Tibial artery (tissue), 4 donors: ENCODE measurements around the gene SLC9A9.

Experiments used
- DNase-seq, 2 donors: peaks; one replicate each; pipeline ENCODE4 v3.0.0-alpha.2; 2019
- H3K27ac ChIP-seq, 2 donors: fragments of 200-600 bp; sonication (generic) in 1 of 2; 1 replicate in 1 of 2; 2 replicates in 1 of 2; pipeline ENCODE4 v1.5.1; 2018 to 2019; ENCODE audit warnings: mild to moderate bottlenecking in 1 of 2
- H3K27me3 ChIP-seq, 2 donors: fragments of 200-600 bp; sonication (generic) in 1 of 2; one replicate each; pipeline versions ENCODE4 v1.5.1 to v1.6.0; 2016 to 2019
- H3K36me3 ChIP-seq, 3 donors: fragments of 200-600 bp; sonication (generic) in 2 of 3; one replicate each; pipeline ENCODE4 v1.5.1; 2016 to 2019; ENCODE audit warnings: mild to moderate bottlenecking in 2 of 3
- H3K4me1 ChIP-seq, 4 donors: fragments of 200-600 bp; sonication (generic) in 2 of 4; 1 replicate in 3 of 4; 2 replicates in 1 of 4; pipeline ENCODE4 v1.5.1; 2016 to 2019
- H3K4me3 ChIP-seq, 2 donors: fragments of 200-600 bp; sonication (generic) in 1 of 2; 1 replicate in 1 of 2; 2 replicates in 1 of 2; pipeline ENCODE4 v1.5.1; 2018 to 2019; ENCODE audit warnings: mild to moderate bottlenecking in 2 of 2
- H3K9me3 ChIP-seq, 3 donors: fragments of 200-600 bp; sonication (generic) in 1 of 3; one replicate each; pipeline ENCODE4 v1.5.1; 2016 to 2019
- CTCF ChIP-seq, 2 experiments: fragments of 200-600 bp in 1 of 2; fragments of 450-650 bp in 1 of 2; IDR thresholded peaks; one replicate each; pipeline ENCODE4 v1.5.1; 2017 to 2019; ENCODE audit warnings: antibody characterized with exemption in 2 of 2, mild to moderate bottlenecking in 1 of 2, moderate library complexity in 1 of 2
- intact Hi-C: fragments of 100-400 bp; cut with DNase I; formaldehyde crosslinking; loops from one replicate; pipeline ENCODE4 v1.15.0; 2023; ENCODE audit warnings: low total_unique reads

Gene SLC9A9

GRCh38 chr3:143445118-143445517 is 403.1 kb downstream of the SLC9A9 start:
- Histone ChIP-seq H3K36me3 (no peaks in the 10 kb centered on the region), H3K9me3 (no peaks in the 10 kb centered on the region), H3K4me1 (peaks cover 0 to 9% (median 0%) of the 10 kb centered on the region in 4 donors), H3K27ac (no peak overlapping the region), H3K4me3 (no peak overlapping the region), H3K27me3 (no peaks in the 10 kb centered on the region)
- intact Hi-C loops, result no loop called here
- no peak for DNase-seq
- no peak for TF ChIP-seq CTCF (IDR thresholded peaks at IDR 0.05)

- intact Hi-C loops, result no loop called here
- no peak for TF ChIP-seq CTCF (IDR thresholded peaks at IDR 0.05)
- DNase-seq, result peak; percentile 71 to 80
- Histone ChIP-seq H3K36me3 (no peaks in the 10 kb centered on the region), H3K4me1 (peaks cover 0 to 9% (median 0%) of the 10 kb centered on the region in 4 donors), H3K27ac (peak overlapping the region in 1 of 2 donors; percentile 15), H3K9me3 (no peaks in the 10 kb centered on the region), H3K27me3 (no peaks in the 10 kb centered on the region), H3K4me3 (no peak overlapping the region)
These were observed 404.4 kb downstream of the SLC9A9 start for GRCh38 chr3:143443851-143444331.

GRCh38 chr3:143442814-143443447 is 405.3 kb downstream of the SLC9A9 start:
- no peak overlapping the region for H3K4me3 ChIP-seq
- intact Hi-C loops, result no loop called here
- no peak overlapping the region for H3K27ac ChIP-seq
- H3K27me3 ChIP-seq, result no peaks in the 10 kb centered on the region
- H3K4me1 ChIP-seq, result peaks cover 0 to 9% (median 0%) of the 10 kb centered on the region in 4 donors
- no peak for DNase-seq
- no peaks in the 10 kb centered on the region for H3K9me3 ChIP-seq
- H3K36me3 ChIP-seq, result no peaks in the 10 kb centered on the region
- TF ChIP-seq CTCF (IDR thresholded peaks at IDR 0.05), result no peak

GRCh38 chr3:143441516-143442171 is 406.6 kb downstream of the SLC9A9 start:
- Histone ChIP-seq H3K4me1 (peaks cover 0 to 9% (median 0%) of the 10 kb centered on the region in 4 donors), H3K4me3 (no peak overlapping the region), H3K27ac (no peak overlapping the region), H3K27me3 (no peaks in the 10 kb centered on the region), H3K36me3 (no peaks in the 10 kb centered on the region), H3K9me3 (no peaks in the 10 kb centered on the region)
- intact Hi-C loops, result no loop called here
- DNase-seq, result no peak
- no peak for TF ChIP-seq CTCF (IDR thresholded peaks at IDR 0.05)

- H3K4me1 ChIP-seq, result peaks cover 0 to 9% (median 0%) of the 10 kb centered on the region in 4 donors
- no peaks in the 10 kb centered on the region for H3K9me3 ChIP-seq
- intact Hi-C loops, result no loop called here
- H3K27me3 ChIP-seq, result no peaks in the 10 kb centered on the region
- no peak overlapping the region for H3K4me3 ChIP-seq
- no peak for DNase-seq
- H3K27ac ChIP-seq, result no peak overlapping the region
- no peak for TF ChIP-seq CTCF (IDR thresholded peaks at IDR 0.05)
- H3K36me3 ChIP-seq, result no peaks in the 10 kb centered on the region
These were observed 408.5 kb downstream of the SLC9A9 start for GRCh38 chr3:143439817-143440216.
